ENCODE results near the gene SENP2.

The SENP2 gene

DNA sequence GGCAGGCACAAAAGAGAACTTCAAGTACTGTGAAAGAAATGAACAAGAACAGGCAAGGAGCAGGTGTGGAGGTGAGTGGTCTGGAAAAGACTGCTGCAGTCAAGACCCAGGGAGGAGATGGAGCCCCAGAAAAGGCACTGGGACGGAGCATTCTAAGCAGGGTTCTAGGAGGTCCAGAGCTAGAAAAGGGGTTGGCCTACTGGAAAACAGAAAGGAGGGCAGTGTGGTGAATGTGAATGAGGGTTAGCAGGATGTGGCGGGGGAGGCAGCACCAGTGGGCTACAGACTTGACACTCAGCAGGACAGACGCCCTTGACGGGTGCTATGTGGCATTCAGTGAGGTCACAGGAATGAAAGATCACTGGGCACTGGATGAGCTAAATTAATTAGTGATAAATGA, 75.7 kb downstream of the SENP2 start:
- Histone ChIP-seq H3K27ac (replicated peaks) (no peak overlapping the region), H3K27me3 (ENCODE audit: insufficient read depth, poor library complexity, severe bottlenecking) (peaks cover 7% of the 10 kb centered on the region), H3K4me3 (replicated peaks; ENCODE audit: insufficient read depth, low read length) (no peak overlapping the region)
- TF ChIP-seq, protein P1, sequence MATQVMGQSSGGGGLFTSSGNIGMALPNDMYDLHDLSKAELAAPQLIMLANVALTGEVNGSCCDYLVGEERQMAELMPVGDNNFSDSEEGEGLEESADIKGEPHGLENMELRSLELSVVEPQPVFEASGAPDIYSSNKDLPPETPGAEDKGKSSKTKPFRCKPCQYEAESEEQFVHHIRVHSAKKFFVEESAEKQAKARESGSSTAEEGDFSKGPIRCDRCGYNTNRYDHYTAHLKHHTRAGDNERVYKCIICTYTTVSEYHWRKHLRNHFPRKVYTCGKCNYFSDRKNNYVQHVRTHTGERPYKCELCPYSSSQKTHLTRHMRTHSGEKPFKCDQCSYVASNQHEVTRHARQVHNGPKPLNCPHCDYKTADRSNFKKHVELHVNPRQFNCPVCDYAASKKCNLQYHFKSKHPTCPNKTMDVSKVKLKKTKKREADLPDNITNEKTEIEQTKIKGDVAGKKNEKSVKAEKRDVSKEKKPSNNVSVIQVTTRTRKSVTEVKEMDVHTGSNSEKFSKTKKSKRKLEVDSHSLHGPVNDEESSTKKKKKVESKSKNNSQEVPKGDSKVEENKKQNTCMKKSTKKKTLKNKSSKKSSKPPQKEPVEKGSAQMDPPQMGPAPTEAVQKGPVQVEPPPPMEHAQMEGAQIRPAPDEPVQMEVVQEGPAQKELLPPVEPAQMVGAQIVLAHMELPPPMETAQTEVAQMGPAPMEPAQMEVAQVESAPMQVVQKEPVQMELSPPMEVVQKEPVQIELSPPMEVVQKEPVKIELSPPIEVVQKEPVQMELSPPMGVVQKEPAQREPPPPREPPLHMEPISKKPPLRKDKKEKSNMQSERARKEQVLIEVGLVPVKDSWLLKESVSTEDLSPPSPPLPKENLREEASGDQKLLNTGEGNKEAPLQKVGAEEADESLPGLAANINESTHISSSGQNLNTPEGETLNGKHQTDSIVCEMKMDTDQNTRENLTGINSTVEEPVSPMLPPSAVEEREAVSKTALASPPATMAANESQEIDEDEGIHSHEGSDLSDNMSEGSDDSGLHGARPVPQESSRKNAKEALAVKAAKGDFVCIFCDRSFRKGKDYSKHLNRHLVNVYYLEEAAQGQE (IDR thresholded peaks at IDR 0.05; ENCODE audit: insufficient replicate concordance, low read depth): no peak
- no peak for TF ChIP-seq POLR2AphosphoS5 (IDR thresholded peaks at IDR 0.05; ENCODE audit: low read depth)
- TF ChIP-seq GABPA (IDR thresholded peaks at IDR 0.05; ENCODE audit: low read depth): no peak
- TF ChIP-seq, protein P2, sequence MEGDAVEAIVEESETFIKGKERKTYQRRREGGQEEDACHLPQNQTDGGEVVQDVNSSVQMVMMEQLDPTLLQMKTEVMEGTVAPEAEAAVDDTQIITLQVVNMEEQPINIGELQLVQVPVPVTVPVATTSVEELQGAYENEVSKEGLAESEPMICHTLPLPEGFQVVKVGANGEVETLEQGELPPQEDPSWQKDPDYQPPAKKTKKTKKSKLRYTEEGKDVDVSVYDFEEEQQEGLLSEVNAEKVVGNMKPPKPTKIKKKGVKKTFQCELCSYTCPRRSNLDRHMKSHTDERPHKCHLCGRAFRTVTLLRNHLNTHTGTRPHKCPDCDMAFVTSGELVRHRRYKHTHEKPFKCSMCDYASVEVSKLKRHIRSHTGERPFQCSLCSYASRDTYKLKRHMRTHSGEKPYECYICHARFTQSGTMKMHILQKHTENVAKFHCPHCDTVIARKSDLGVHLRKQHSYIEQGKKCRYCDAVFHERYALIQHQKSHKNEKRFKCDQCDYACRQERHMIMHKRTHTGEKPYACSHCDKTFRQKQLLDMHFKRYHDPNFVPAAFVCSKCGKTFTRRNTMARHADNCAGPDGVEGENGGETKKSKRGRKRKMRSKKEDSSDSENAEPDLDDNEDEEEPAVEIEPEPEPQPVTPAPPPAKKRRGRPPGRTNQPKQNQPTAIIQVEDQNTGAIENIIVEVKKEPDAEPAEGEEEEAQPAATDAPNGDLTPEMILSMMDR (IDR thresholded peaks at IDR 0.05; ENCODE audit: insufficient read depth, low read length): no peak
- TF ChIP-seq SPI1 (IDR thresholded peaks at IDR 0.05; ENCODE audit: borderline replicate concordance, low read depth): no peak
- DNase-seq (ENCODE audit: low read depth in 1 of 2, low spot score in 1 of 2): no peak

DNA sequence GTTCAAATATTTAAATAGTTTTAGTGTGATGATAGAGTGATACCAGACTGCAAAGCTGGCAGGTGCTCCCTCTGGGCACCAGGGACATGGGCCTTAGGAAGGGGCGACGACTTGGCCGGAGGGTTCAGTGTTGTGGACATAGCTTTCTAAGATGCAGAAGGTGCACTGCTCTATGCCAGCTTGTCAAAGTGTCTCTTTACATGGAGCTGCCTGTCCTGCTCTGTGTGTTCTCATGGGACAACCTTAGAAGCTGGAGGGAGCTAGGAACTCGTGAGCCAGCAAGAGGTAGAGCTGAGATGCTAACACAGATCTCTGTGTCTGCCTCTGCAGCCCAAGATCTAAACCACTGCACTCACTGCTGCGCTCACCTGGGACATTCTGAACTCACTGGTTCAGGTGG, 77.8 kb downstream of the SENP2 start:
- DNase-seq (ENCODE audit: low read depth in 1 of 2, low spot score in 1 of 2): no peak
- Histone ChIP-seq H3K27ac (replicated peaks) (no peak overlapping the region), H3K4me3 (replicated peaks; ENCODE audit: insufficient read depth, low read length) (no peak overlapping the region), H3K27me3 (ENCODE audit: insufficient read depth, poor library complexity, severe bottlenecking) (peaks cover 7% of the 10 kb centered on the region)
- TF ChIP-seq SPI1 (IDR thresholded peaks at IDR 0.05; ENCODE audit: borderline replicate concordance, low read depth): no peak
- no peak for TF ChIP-seq GABPA (IDR thresholded peaks at IDR 0.05; ENCODE audit: low read depth)
- TF ChIP-seq POLR2AphosphoS5 (IDR thresholded peaks at IDR 0.05; ENCODE audit: low read depth): no peak
- TF ChIP-seq, protein P2 (IDR thresholded peaks at IDR 0.05; ENCODE audit: insufficient read depth, low read length): no peak
- TF ChIP-seq, protein P1 (IDR thresholded peaks at IDR 0.05; ENCODE audit: insufficient replicate concordance, low read depth): no peak

DNA sequence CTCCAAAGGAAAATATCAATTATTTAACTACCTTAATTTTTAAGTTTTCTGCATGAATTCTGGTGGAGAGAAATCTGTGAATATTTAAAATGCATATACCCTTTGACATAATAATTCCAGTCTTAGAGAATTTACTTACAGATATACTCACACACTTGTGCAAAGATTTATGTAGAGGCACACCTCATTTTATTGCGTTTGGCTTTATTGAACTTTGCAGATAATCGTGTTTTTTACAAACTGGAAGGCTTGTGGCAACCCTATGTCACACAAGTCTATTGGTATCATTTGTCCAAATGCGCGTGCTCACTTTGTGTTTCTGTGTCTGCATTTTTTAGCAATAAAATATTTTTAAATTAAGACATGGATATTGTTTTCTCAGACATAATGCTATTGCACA, 81.5 kb downstream of the SENP2 start:
- Histone ChIP-seq H3K27me3 (ENCODE audit: insufficient read depth, poor library complexity, severe bottlenecking) (peaks cover 6% of the 10 kb centered on the region), H3K27ac (replicated peaks) (no peak overlapping the region), H3K4me3 (replicated peaks; ENCODE audit: insufficient read depth, low read length) (no peak overlapping the region)
- DNase-seq (ENCODE audit: low read depth in 1 of 2, low spot score in 1 of 2): no peak
- TF ChIP-seq SPI1 (IDR thresholded peaks at IDR 0.05; ENCODE audit: borderline replicate concordance, low read depth) (no peak), POLR2AphosphoS5 (IDR thresholded peaks at IDR 0.05; ENCODE audit: low read depth) (no peak)
- TF ChIP-seq, protein P1 (IDR thresholded peaks at IDR 0.05; ENCODE audit: insufficient replicate concordance, low read depth): no peak
- TF ChIP-seq, protein P2 (IDR thresholded peaks at IDR 0.05; ENCODE audit: insufficient read depth, low read length): no peak
